IMR-90 (cell line): ENCODE data around the gene C19orf25. TPM values are rescaled to one million over a fixed set of nuclear protein-coding genes. Genes with fewer than 3 reads are reported as not detected.

Source experiments
- ATAC-seq: fragments of 200-7000 bp; cut with Tn5 transposase; 2 replicates; pipeline ENCODE4 v1.9.1; 2020; ENCODE audit warnings: low read depth, mild to moderate bottlenecking, moderate library complexity
- BruUV-seq: library from RNA; stranded (reverse); fragments of 400-500 nt; replicated peaks from 2 replicates; lab custom pipeline; 2021; lab: Mats Ljungman, UMichigan
- CTCF ChIA-PET: fragments of 300-600 bp; formaldehyde crosslinking; extraction: SDS; loops from one replicate; lab custom pipeline; 2021; ENCODE audit warnings: antibody characterized with exemption; lab: Yijun Ruan, JAX
- POLR2A ChIA-PET: fragments of 300-600 bp; sonication (Branson Sonifier 250); formaldehyde crosslinking; loops from one replicate; lab custom pipeline; 2022; ENCODE audit warnings: antibody characterized with exemption; ENCODE audit not compliant: unreplicated experiment; lab: Charles Lee
- DNase-seq: peaks from one replicate; pipeline ENCODE4 v3.0.0; 2013
- H2AFZ ChIP-seq: replicated peaks from 2 replicates; pipeline ENCODE3; 2013; ENCODE audit warnings: low read length, mild to moderate bottlenecking; ENCODE audit not compliant: poor library complexity
- H2AK5ac ChIP-seq: 2 replicates; pipeline ENCODE4 v1.6.1; 2013; ENCODE audit warnings: low read depth, low read length, inconsistent platforms
- H2AK9ac ChIP-seq: replicated peaks from 2 replicates; pipeline ENCODE3; 2013; ENCODE audit warnings: mild to moderate bottlenecking, low read depth, low read length, moderate library complexity; ENCODE audit not compliant: poor library complexity
- H2BK120ac ChIP-seq: 2 replicates; pipeline ENCODE4 v1.6.1; 2013; ENCODE audit warnings: low read depth, low read length, inconsistent platforms
- H2BK15ac ChIP-seq: 3 replicates; pipeline ENCODE4 v1.6.1; 2013; ENCODE audit warnings: low read depth, low read length, inconsistent platforms
- H2BK20ac ChIP-seq: 2 replicates; pipeline ENCODE4 v1.6.1; 2013; ENCODE audit warnings: low read depth, mild to moderate bottlenecking, inconsistent platforms, low read length, moderate library complexity
- H2BK5ac ChIP-seq: 2 replicates; pipeline ENCODE4 v1.6.1; 2013; ENCODE audit warnings: mild to moderate bottlenecking, low read depth, low read length, inconsistent platforms; ENCODE audit not compliant: poor library complexity, severe bottlenecking
- H3K14ac ChIP-seq: replicated peaks from 2 replicates; pipeline ENCODE4 v1.6.1; 2013; ENCODE audit warnings: low read depth, low read length, inconsistent platforms
- H3K18ac ChIP-seq: 2 replicates; pipeline ENCODE4 v1.6.1; 2013; ENCODE audit warnings: low read depth, low read length, control low read depth
- H3K23ac ChIP-seq: 2 replicates; pipeline ENCODE4 v1.6.1; 2013; ENCODE audit warnings: low read depth, low read length, inconsistent platforms
- H3K27ac ChIP-seq: 2 replicates; pipeline ENCODE4 v1.5.1; 2013; ENCODE audit warnings: mild to moderate bottlenecking, control low read depth, low read length; ENCODE audit not compliant: insufficient read depth
- H3K27me3 ChIP-seq: 2 replicates; pipeline ENCODE4 v1.6.1; 2013; ENCODE audit warnings: low read length; ENCODE audit not compliant: control insufficient read depth, insufficient read depth
- H3K36me3 ChIP-seq: 2 replicates; pipeline ENCODE4 v1.6.1; 2013; ENCODE audit warnings: low read length, mixed read lengths; ENCODE audit not compliant: control insufficient read depth, insufficient read depth
- H3K4ac ChIP-seq: 2 replicates; pipeline ENCODE4 v1.6.1; 2013; ENCODE audit warnings: low read depth, low read length, inconsistent platforms
- H3K4me1 ChIP-seq: 2 replicates; pipeline ENCODE4 v1.6.1; 2013; ENCODE audit warnings: low read length, mixed read lengths; ENCODE audit not compliant: control insufficient read depth, insufficient read depth
- H3K4me2 ChIP-seq: 2 replicates; pipeline ENCODE4 v1.6.1; 2013; ENCODE audit warnings: low read depth, mild to moderate bottlenecking, control low read depth, low read length, moderate library complexity
- H3K4me3 ChIP-seq: 2 replicates; pipeline ENCODE4 v1.5.1; 2013; ENCODE audit warnings: low read depth, mild to moderate bottlenecking, control low read depth, low read length, moderate library complexity; ENCODE audit not compliant: insufficient read depth
- H3K56ac ChIP-seq: 2 replicates; pipeline ENCODE4 v1.6.1; 2013; ENCODE audit warnings: low read length, inconsistent platforms; ENCODE audit not compliant: insufficient read depth; ENCODE audit errors: extremely low read depth
- H3K79me1 ChIP-seq, 2 experiments: 2 replicates each; pipeline ENCODE4 v1.6.1; 2013; ENCODE audit warnings: low read length in 2 of 2, inconsistent platforms in 1 of 2, low read depth in 1 of 2
- H3K9ac ChIP-seq: 2 replicates; pipeline ENCODE4 v1.6.1; 2013; ENCODE audit warnings: low read depth, low read length, control low read depth
- H3K9me1 ChIP-seq: 2 replicates; pipeline ENCODE4 v1.6.1; 2013; ENCODE audit warnings: low read length, inconsistent platforms; ENCODE audit not compliant: insufficient read depth
- H3K9me3 ChIP-seq: 2 replicates; pipeline ENCODE4 v1.6.1; 2013; ENCODE audit warnings: low read length; ENCODE audit not compliant: control insufficient read depth, insufficient read depth
- H4K20me1 ChIP-seq: 2 replicates; pipeline ENCODE4 v1.6.1; 2013; ENCODE audit warnings: low read length, inconsistent platforms; ENCODE audit not compliant: insufficient read depth
- H4K5ac ChIP-seq: 2 replicates; pipeline ENCODE4 v1.6.1; 2013; ENCODE audit warnings: mild to moderate bottlenecking, low read depth, low read length, control low read depth
- H4K8ac ChIP-seq, 2 experiments: 2 replicates each; pipeline ENCODE4 v1.6.1; 2013; ENCODE audit warnings: low read depth in 2 of 2, low read length in 2 of 2, control low read depth in 1 of 2, inconsistent platforms in 1 of 2
- H4K91ac ChIP-seq: 2 replicates; pipeline ENCODE4 v1.6.1; 2013; ENCODE audit warnings: low read depth, low read length, inconsistent platforms; ENCODE audit not compliant: insufficient read depth
- BHLHE40 ChIP-seq: fragments of 150-350 bp; IDR thresholded peaks from 2 replicates; pipeline ENCODE4 v1.6.1; 2016; ENCODE audit warnings: mild to moderate bottlenecking, low read depth, low read length
- CEBPB ChIP-seq: IDR thresholded peaks from 2 replicates; pipeline ENCODE4 v1.6.1; 2012; ENCODE audit warnings: low read depth, low read length, improper control_type of control experiment
- CHD1 ChIP-seq: IDR thresholded peaks from 2 replicates; pipeline ENCODE4 v1.6.1; 2012; ENCODE audit warnings: low read depth, low read length, improper control_type of control experiment
- FOS ChIP-seq: fragments of 150-350 bp; IDR thresholded peaks from 2 replicates; pipeline ENCODE4 v1.6.1; 2016; ENCODE audit warnings: low read depth, low read length
- MAFK ChIP-seq: IDR thresholded peaks from 2 replicates; pipeline ENCODE4 v1.6.1; 2012; ENCODE audit warnings: low read depth, low read length, improper control_type of control experiment
- MAZ ChIP-seq: IDR thresholded peaks from 2 replicates; pipeline ENCODE4 v1.6.1; 2012; ENCODE audit warnings: low read depth, mild to moderate bottlenecking, low read length, improper control_type of control experiment, moderate library complexity, borderline replicate concordance
- MXI1 ChIP-seq: IDR thresholded peaks from 2 replicates; pipeline ENCODE4 v1.6.1; 2012; ENCODE audit warnings: low read depth, mild to moderate bottlenecking, low read length, moderate library complexity, borderline replicate concordance
- NFE2L2 ChIP-seq: fragments of 150-350 bp; IDR thresholded peaks from 2 replicates; pipeline ENCODE4 v1.6.1; 2016; ENCODE audit warnings: low read depth, mild to moderate bottlenecking, low read length
- POLR2A ChIP-seq: IDR thresholded peaks from 2 replicates; pipeline ENCODE4 v1.6.1; 2012; ENCODE audit warnings: mild to moderate bottlenecking, low read depth, low read length
- RAD21 ChIP-seq: IDR thresholded peaks from 2 replicates; pipeline ENCODE4 v1.6.1; 2012; ENCODE audit warnings: low read length, improper control_type of control experiment
- RCOR1 ChIP-seq: IDR thresholded peaks from 2 replicates; pipeline ENCODE4 v1.6.1; 2012; ENCODE audit warnings: mild to moderate bottlenecking, low read length, improper control_type of control experiment; ENCODE audit not compliant: insufficient replicate concordance
- RFX5 ChIP-seq: IDR thresholded peaks from 2 replicates; pipeline ENCODE4 v1.8.0; 2012; ENCODE audit warnings: low read depth, mild to moderate bottlenecking, low read length, moderate library complexity
- SMC3 ChIP-seq: fragments of 150-350 bp; IDR thresholded peaks from 2 replicates; pipeline ENCODE4 v1.6.1; 2016; ENCODE audit warnings: low read depth, mild to moderate bottlenecking, antibody characterized with exemption, low read length, moderate library complexity
- WGBS, 2 experiments: methylation state at CpG; one replicate each; pipeline versions ENCODE4 v1.1.5 to v1.1.7; 2013; ENCODE audit warnings: missing lambda C conversion rate in 2 of 2; ENCODE audit not compliant: insufficient read length in 1 of 2; ENCODE audit errors: extremely low coverage in 2 of 2; 5-methylcytosine and 5-hydroxymethylcytosine counted together
- dilution Hi-C: fragments of 300-500 bp; cut with HindIII; formaldehyde crosslinking; loops from one replicate; pipeline ENCODE4 v1.14.3; 2018; ENCODE audit warnings: low sequenced_read_pairs; ENCODE audit not compliant: unreplicated experiment
- in situ Hi-C: fragments of 300-500 bp; cut with MboI; formaldehyde crosslinking; loops from 3 replicates; pipeline ENCODE4 v1.14.3; 2019; ENCODE audit warnings: low sequenced_read_pairs, inconsistent platforms, mixed read lengths
- intact Hi-C: fragments of 100-400 bp; cut with micrococcal nuclease; formaldehyde crosslinking; loops from 2 replicates; pipeline ENCODE4 v1.10.0; 2022
- polyA plus RNA-seq, 3 experiments: library from polyadenylated mRNA; depleted of rRNA; stranded (reverse); fragments of >200 nt; gene quantifications; 2 replicates each; pipeline ENCODE4 v1.2.3, GENCODE V29; 2012; ENCODE audit warnings: low replicate concordance in 1 of 3
- total RNA-seq: library from RNA; depleted of rRNA; stranded (reverse); fragments of >200 nt; gene quantifications from 2 replicates; pipeline ENCODE4 v1.2.3, GENCODE V29; 2012
- TF ChIP-seq, protein P1 (sequence below): fragments of 150-350 bp; IDR thresholded peaks from 2 replicates; pipeline ENCODE4 v1.6.1; 2017; ENCODE audit warnings: mild to moderate bottlenecking, antibody characterized with exemption, low read length, low read depth
- TF ChIP-seq, protein P2 (sequence below): fragments of 150-350 bp; IDR thresholded peaks from 2 replicates; pipeline ENCODE4 v1.6.1; 2016; ENCODE audit warnings: low read depth, mild to moderate bottlenecking, low read length, moderate library complexity, borderline replicate concordance
- TF ChIP-seq, protein P3 (sequence below): conservative IDR thresholded peaks from 2 replicates; pipeline ENCODE4 v1.5.1; 2012; ENCODE audit warnings: mild to moderate bottlenecking, low read depth, low read length, improper control_type of control experiment

C19orf25 gene
- total and polyA plus RNA-seq, 2 of the 4 experiments (the other 2 are of a cell fraction), result 10.4 to 34.9 TPM

DNA sequence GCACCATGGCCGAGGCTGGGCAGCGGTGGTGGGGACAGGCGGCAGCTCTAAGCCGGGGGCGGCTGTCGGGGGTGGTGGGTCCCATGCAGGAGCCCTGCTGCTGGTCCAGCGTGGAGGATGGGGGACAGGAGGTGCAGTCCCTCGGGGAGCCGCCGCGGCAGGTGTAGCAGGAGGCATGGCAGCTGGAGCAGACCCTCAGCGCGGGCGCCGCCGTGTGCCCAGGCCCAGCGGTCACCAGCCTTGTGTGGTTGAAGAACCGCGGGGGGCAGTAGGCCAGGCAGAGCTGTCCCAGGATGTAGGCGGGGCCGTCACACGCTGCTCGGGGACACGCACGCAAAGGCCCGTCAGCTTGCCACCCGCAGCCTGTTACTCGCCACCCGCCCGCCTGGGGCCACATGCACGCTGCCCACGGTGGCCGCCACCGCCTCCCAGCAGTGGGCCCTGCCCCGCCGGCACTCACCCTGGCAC, 2.9 kb upstream of the C19orf25 start:
- Histone ChIP-seq H3K23ac (no peak overlapping the region), H2BK15ac (no peak overlapping the region), H3K27ac (no peak overlapping the region), H2AK9ac (no peak overlapping the region), H2BK5ac (no peak overlapping the region), H3K18ac (no peak overlapping the region), H4K20me1 (peaks cover 5% of the 10 kb centered on the region), H3K56ac (no peak overlapping the region), H3K9ac (no peak overlapping the region), H2BK120ac (no peak overlapping the region), H3K27me3 (no peaks in the 10 kb centered on the region), H2AFZ (no peak overlapping the region), H3K4ac (no peak overlapping the region), H2BK20ac (no peak overlapping the region), H3K14ac (no peak overlapping the region), H3K36me3 (peaks cover 3% of the 10 kb centered on the region; the same call in 1 of the 2 replicates), H4K91ac (no peak overlapping the region), H3K9me3 (no peaks in the 10 kb centered on the region), H4K5ac (no peak overlapping the region), H4K8ac (no peak overlapping the region), H3K79me1 (peaks cover 10 to 16% of the 10 kb centered on the region in 2 experiments), H3K9me1 (0 out of 2 replicates have a peak, but pooled peaks cover 3% of the 10 kb centered on the region), H3K4me2 (no peak overlapping the region), H3K4me3 (no peak overlapping the region), H3K4me1 (no peaks in the 10 kb centered on the region), H2AK5ac (no peak overlapping the region)
- intact Hi-C loops (no loop called here), in situ Hi-C loops (no loop called here), dilution Hi-C loops (no loop called here)
- BruUV-seq, result no TSS peak
- DNase-seq (no peak), ATAC-seq (no peak)
- CTCF ChIA-PET, result no interaction called here
- POLR2A ChIA-PET, result no interaction called here
- TF ChIP-seq, protein P1, sequence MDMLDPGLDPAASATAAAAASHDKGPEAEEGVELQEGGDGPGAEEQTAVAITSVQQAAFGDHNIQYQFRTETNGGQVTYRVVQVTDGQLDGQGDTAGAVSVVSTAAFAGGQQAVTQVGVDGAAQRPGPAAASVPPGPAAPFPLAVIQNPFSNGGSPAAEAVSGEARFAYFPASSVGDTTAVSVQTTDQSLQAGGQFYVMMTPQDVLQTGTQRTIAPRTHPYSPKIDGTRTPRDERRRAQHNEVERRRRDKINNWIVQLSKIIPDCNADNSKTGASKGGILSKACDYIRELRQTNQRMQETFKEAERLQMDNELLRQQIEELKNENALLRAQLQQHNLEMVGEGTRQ, result no peak
- TF ChIP-seq MXI1 (no peak), RCOR1 (no peak), MAZ (no peak), POLR2A (no peak), BHLHE40 (no peak), NFE2L2 (no peak), CHD1 (no peak), FOS (no peak), CEBPB (no peak), SMC3 (no peak), RAD21 (no peak), MAFK (no peak), RFX5 (no peak)
- TF ChIP-seq, protein P2, sequence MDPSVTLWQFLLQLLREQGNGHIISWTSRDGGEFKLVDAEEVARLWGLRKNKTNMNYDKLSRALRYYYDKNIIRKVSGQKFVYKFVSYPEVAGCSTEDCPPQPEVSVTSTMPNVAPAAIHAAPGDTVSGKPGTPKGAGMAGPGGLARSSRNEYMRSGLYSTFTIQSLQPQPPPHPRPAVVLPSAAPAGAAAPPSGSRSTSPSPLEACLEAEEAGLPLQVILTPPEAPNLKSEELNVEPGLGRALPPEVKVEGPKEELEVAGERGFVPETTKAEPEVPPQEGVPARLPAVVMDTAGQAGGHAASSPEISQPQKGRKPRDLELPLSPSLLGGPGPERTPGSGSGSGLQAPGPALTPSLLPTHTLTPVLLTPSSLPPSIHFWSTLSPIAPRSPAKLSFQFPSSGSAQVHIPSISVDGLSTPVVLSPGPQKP, result no peak
- TF ChIP-seq, protein P3, sequence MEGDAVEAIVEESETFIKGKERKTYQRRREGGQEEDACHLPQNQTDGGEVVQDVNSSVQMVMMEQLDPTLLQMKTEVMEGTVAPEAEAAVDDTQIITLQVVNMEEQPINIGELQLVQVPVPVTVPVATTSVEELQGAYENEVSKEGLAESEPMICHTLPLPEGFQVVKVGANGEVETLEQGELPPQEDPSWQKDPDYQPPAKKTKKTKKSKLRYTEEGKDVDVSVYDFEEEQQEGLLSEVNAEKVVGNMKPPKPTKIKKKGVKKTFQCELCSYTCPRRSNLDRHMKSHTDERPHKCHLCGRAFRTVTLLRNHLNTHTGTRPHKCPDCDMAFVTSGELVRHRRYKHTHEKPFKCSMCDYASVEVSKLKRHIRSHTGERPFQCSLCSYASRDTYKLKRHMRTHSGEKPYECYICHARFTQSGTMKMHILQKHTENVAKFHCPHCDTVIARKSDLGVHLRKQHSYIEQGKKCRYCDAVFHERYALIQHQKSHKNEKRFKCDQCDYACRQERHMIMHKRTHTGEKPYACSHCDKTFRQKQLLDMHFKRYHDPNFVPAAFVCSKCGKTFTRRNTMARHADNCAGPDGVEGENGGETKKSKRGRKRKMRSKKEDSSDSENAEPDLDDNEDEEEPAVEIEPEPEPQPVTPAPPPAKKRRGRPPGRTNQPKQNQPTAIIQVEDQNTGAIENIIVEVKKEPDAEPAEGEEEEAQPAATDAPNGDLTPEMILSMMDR, result no peak
- WGBS, 2 experiments, result 88% methylated on average over 6 of the region's 36 CpGs; no CpG with 5 or more reads in 1 of the 2 experiments
